GM21619 (cell line): ENCODE results near the gene KNDC1.
"Not testable (repeated sequence)": the region's sequence is repeated elsewhere in the genome, so short reads cannot be mapped to it uniquely, and the experiment has no call there.

Experiments
- ATAC-seq: cut with Tn5 transposase; IDR thresholded peaks from one replicate; pipeline ENCODE4 v1.9.1; 2021; ENCODE audit not compliant: unreplicated experiment

Gene KNDC1

DNA sequence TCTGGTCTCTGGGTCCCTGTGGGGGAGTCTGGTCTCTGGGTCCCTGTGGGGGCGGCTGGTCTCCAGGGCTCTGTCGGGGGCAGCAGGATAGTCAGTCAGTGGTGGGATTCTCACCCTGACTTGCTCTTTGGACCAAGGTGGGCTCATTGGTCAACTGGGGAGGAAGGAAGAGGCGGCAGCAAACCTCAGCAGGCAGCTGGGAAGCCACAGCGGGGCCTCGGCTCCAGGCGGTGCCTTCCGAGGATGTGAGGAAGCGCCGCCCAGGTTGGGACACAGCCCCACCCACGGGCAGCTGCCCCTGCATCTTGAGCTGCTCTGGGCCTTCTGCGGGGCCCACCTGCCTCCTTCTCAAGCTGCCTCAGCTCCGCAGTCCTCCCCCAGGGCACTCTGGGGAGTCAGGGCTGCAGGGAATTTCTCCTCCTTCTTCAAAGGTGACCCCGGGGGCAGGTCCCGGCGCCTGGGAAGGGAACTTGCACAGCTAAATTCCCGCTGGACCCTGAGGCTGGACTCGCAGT, 20.4 kb upstream of the KNDC1 start:
- no peak for ATAC-seq

DNA sequence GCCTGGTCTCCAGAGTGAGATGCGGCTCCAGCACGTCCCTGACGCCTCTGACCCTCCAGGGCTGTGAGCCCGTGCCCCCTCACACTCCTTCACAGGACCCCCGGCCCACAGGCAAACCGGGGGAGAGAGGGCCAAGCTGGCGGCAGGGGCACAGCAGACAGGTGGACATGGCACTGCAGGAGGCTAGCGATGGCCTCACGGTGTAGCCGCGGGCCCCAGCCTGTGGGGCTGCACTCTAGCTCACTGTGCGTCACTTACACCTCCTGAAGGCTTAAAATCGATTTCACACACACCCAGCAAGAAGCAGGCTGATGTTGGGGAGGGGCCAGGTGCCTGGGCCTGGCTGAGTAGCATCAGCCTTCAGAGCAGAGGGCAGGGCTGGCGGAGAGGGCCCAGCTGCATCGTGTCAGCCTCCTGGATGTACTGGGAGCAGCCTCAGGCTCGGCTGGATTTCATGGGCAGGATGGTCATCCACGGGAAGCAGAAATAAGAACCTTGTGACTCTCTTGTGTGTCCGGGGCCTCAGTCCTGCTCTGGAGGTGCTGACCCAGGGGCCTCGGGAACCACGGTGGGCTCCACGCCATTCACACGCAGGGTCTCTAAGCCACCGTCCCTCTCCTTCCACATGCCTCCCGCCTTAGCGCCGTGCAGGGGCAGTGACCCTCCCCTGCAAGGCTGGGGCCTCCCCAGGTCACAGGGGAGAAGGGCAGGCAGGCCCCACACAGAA, 19.4 kb upstream of the KNDC1 start:
- no peak for ATAC-seq

DNA sequence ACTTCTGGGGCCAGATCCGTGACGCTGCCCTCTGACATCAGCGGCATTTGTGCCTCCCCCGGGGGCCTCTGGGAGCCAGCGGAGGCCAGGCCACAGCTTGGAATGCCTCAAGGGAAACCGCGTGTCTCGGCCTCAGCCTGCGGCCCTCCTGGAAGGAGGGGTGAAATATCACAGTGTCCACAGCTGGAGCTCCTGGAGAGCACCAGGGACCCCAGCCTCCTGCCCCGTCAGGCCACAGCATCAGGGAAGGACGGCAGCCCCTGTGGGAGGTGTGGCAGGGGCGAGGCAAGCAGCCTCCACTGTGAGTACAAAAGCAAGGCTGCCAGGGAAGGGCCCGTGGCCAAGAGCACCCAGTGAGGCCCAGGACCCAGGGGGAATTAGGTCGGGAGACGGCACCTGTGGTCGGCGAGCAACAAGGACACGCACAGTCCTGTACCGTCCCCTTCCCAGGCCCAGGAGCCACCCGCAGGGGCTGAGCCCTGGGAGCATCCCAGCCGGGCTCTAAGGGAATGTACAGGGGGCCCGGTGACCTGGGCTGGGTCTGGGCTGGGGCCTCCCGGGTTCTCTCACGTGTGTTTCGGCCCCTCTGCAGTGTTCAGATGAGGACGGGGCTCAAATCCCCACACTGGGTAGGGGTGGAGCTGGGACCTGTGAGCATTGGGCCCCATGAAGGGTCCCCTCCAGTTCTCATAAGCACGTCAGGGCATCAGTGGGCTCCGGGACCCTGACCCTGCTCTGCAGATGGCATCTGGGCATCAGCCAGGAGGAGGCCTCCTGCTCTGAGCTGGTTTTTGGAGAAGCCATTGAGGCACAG, 18.7 kb upstream of the KNDC1 start:
- no peak for ATAC-seq

DNA sequence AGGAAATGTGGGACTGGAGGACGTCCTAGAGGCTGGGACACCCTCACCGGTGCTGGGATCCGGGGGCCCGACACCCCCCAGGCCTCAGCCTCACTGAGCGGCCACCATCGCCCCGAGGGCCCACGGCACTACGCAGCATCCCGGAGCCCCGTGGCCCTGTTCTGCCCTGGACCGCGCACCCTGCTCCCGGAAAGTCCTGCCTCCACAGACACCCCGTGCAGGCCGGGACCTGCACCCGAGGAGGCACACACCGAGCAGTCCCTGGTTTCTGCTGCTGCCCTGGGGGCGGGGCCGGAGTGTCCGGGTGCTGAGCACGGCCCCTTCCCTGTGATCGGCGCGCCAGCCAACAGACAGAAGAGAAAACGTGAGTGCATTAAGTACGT, 18.1 kb upstream of the KNDC1 start:
- ATAC-seq: no peak

DNA sequence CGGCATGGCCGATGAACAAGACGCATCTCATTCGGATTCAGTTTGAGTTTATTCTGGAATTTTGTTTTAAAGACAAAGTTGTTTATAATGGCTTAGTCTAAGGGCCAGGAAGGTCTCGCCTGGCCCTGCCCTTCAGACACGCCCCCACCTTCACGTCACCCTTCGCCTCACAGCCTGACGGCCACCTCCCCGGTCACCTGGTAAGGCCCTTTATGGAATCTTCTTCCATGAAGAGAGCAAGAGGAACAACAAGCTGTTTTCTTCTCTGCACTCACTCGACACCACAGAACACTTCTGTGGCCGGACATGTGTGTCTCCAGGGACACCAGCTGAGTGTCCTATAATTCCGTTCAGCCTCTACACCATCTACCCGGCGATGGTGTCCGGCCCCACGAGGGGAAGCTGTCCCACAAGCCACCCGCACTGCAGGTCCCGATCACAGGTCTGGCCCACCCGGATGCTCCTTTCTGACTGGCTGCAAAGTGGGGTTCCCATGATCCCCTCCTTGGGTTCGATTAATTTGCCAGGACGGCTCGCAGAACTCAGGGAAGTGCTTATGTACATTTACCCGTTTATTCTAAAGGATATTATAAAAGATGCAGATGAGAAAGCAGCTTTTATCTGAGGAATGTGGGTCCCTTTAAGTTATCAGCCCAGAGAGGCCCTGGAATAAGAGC, 17.4 kb upstream of the KNDC1 start:
- ATAC-seq: no peak

DNA sequence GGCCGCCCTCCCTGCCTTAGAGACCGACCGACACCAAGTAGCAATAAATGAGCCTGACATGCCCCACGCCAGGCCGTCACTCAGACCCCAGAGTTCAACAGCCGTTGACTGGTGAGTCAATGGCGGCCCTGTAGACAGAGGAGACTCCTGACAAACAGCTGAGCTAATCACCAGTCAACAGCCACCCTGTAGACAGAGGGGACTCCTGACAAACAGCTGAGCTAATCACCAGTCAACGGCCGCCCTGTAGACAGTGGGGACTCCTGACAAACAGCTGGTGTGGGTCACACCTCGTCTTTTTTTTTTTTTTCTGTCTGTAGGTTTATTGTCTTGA, 16.9 kb upstream of the KNDC1 start:
- ATAC-seq: no peak

DNA sequence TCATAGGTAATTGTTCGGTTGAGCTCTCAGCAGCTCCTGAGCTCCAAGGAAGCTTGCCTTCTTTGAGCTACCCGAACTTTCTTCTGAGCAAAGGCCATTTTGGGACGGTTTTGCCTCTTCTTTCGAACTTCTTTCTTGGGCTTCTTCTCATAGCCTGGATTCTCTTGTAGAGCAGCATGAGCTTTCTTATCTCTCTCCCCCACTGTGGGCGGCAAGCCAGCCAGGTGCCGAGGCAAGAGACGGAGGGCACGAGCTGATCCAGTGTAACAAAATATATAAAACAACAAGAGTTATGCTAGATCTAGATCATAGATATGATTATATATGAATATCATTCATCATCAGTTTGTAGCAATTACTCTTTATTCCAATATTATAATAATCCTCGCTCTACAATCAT, 16.5 kb upstream of the KNDC1 start:
- no peak for ATAC-seq

DNA sequence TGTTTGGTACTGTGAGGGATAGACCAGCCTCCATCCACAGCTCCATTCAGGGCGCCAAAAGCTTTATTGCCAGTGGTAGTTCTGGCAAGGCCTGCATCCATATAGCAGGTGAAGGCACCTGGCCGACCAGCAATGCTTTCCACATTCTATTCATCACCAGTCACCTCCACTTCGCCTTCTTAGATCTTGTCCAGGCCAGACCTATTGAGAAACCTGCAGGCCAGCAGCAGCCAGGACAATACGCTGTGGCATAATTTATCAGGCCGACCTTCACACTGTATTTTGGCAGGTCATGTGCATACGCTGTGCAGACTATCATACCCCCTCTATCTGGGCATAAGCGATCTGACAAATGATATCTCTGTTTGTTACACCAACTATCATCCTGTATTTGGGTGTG, 15.2 kb upstream of the KNDC1 start:
- ATAC-seq: no peak

DNA sequence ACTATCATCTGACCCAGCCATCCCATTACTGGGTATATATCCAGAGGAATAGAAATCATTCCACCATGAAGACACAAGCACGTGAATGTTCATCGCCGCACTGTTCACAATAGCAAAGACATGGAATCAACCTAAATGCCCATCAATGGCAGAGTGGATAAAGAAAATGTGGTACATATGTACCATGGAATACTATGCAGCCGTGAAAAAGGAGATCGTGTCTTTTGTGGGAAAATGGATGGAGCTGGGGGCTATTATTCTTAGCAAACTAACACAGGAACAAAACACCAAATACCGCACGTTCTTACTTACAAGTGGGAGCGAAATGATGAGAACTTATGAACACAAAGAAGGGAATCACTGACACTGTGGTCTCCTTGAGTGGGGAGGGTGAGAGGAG, 9.8 kb upstream of the KNDC1 start:
- no peak for ATAC-seq

DNA sequence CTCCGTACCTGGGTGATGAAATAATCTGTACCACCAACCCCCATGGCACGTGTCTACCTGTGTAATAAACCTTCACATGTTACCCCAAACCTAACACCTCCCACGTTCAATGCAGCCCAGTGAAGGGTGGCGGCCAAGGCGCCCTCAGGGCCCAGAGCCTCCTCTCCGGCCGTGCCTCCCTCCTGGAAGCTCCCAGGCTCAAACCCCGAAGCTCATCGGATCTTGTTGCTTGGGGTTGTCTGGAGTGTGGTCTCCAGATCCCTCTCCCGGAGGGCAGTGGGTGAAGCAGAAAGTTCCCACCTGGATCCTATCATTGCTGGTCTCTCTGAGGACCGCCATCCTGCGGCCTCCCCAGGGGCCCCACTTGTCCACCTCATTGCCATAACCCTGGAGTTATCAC, 9.4 kb upstream of the KNDC1 start:
- no peak for ATAC-seq

DNA sequence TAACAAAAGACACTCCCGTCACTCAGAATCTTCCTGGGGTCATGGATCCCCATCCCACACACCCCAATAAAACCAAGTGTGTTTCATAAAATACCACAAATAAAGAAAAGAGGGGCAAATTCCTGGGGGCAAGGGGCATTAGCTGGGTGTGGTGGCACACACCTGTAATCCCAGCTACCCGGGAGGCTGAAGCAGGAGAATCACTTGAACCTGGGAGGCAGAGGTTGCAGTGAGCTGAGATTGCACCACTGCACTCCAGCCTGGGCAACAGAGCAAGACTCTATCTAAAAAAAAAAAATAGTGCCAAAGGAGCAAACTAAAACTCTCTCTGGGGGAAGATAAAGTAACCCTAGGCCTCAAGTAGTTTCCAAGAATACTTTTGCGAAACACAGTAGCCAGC, 8.9 kb upstream of the KNDC1 start:
- not testable (repeated sequence) for ATAC-seq

DNA sequence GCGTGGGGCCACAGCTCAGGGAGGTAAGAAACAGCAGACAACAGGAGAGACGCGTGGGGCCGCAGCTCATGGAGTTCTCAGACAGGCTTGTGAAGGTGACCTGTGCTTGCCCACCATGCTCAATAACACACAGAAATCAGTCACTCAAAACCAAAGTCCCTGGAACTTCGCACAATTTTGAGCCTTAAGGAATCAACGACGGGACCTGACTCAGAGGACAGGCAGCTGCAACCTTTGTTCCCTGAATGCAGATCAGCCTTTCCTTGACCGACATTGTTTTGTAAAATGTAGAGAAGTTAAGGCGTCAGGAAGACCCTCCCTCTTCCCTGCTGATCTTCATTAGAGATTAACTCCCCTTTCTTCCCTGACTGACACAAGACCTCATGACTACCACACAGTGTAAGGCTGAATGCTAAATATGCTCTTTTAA, 8.5 kb upstream of the KNDC1 start:
- ATAC-seq: no peak

DNA sequence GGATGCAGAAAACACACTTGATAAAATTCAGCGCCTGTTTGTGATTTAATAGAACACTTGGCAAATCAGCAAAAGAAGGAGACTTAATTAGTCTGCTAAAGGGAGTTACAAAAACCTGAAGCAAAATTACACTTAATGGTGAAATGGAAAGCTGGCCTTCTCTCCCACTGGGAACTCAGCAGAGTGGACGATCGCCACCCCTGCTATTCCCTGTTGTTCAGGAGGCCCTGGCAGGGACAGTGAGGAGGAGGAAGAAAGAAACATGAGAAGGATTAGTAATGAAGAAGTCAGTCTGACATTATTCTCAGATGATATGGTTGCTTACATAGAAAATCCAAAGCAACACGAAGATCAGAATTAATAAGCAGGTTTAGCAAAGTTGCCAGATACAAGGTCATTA, 5.6 kb upstream of the KNDC1 start:
- ATAC-seq: no peak

DNA sequence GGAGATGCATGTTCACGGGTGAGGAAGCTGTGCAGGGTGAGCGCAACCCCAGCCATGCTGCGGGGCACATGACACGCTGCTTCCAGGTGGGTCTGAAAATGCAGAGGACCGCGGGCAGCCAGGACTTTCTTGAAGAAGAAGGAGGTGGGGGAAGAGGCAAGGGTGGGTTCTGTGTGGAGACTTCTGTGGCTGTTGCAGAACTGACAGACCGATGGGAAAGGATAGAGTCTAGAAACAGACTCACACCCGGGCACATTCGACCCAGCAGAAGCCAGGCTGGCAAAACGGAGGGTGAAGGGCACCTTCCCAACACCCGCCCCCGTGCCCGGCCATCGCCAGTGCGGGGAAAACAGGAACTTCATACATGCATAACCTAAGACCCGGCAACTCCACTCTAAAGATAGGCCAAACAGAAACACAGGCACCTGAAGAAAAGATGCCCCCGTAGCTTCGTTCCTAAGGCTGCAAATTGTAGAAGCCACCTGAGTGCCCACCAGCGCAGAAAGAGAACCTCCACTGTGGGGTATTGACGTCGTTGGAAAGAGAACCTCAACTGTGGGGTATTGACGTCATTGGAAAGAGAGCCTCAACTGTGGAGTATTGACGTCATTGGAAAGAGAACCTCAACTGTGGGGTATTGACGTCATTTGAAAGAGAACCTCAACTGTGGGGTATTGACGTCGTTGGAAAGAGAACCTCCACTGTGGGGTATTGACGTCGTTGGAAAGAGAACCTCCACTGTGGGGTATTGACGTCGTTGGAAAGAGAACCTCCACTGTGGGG, 4.8 kb upstream of the KNDC1 start:
- no peak for ATAC-seq

DNA sequence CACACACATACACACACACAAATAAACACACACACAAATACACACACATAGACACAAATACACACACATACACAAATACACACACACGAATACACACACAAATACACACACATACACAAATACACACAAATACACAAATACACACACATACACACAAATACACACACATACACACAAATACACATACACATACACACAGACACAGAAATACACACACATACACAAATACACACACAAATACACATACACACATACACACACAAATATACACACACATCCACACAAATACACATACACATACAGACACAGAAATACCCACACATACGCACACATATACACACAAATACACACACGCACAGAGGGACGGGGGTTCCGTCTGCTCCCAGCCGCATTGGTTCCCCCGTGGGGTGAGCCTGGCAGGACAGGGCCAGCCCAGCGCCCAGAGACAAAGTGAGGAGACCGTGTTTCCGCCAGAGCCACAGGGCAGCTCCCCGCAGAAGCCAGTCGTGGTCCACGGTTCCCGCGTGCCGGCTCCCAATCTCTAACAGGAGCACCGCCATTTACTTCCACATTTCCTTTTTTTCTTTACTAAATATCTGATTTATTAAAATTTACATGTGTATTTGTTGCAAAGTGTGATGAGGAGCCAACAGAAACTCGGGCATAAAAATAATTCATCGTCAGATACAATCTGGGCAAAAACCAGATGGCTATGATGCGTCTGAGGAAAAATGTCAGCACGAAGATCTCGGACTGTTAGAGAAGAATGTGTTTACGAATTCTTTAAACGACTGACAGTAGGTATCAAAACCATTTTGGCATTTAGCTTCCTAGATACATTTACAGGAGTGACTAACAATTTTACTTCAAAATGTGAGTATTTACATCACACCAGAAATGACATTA, 3.1 kb upstream of the KNDC1 start:
- no peak for ATAC-seq

DNA sequence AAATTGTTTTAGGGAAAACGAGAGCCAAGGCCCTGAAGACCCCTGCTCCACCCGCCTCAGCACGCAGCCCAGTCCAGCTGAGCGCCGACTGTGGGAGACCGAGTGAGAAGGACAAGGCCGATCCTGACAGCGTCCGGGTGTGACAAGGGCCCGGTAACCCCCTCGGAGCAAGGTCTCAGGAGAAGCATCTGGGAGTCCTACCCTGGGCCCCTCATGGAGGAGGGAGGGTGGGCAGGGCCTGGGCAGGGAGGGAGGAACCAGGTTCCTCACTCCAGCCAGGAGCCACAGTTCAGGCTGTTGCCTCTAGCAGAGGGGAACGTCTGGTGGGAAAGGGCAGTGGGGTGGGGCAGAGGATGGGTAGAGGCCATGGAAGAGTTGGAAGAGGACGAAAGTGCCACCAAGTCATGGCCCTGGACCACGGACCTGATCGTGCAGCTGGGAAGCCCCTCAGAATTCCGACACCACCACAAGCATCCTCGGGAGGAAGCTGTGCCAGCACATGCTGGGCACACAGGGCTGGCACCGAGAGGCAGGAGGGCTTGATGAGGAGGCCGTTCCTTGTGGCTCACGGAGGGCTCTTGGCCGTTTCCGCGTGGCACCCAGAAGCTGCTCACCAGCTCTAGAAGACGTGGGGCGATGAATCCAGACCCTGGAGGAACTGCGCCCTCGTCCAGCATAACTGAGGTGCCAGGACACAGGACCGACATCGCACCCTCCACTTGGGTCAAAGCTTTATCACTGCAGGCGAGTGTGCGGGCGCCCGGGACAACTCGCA, 2.2 kb upstream of the KNDC1 start:
- no peak for ATAC-seq

DNA sequence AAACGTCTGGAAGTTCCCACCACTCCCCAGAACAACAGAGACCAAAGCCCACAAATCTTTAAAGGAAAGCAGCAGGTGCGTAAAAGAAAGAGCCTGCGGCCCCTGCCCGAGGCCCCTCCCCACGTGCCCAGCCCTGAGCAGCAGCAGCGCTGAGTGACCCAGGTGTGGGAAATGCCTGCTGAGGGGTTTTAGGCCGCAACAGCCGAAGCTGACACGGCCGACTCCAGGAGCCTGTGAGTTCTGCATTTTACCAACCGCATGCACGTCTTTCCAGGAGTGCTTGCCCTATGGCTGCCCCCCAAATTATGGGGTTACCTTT, 1.6 kb upstream of the KNDC1 start:
- ATAC-seq: no peak

DNA sequence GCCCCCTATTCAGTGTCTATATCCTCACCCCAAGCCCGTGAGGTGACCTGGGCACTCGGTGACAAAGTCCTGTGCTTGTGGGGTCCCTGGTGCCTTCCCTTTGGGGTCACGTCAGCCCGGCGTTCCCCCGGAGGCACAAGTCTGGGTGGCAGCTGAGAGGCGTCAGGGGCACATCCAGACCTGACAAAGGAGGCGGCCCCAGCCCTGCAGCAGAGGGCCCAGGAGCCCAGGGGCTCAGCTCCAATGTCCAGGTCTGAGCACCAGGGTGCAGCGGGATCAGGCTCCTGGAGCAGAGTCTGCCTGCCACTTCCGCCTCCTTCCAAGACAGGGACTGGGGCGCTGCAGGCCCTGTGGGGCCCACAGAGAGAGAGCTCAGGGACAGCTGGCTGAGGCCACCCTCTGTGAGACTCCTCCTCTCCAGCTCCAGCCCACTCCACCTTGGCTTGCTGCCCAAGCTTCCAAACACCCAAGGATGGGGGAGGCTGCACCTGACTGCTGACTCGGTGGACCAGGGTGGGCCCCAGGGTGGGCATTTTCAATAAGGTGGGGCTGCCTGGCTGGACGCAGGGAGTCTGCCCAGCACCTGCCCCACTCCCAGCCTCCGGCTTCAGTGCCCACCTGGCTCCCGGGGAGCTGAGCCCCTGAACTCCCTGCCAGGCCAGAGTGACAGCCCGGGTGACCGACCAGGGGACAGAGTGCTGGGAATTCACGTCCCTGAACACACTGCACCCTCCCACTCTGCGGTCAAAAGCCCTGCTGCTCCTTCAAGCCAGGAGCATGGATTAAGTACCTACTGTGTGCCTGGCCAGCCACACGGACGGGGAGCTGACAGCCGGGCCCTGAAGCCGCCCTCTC, 1.0 kb upstream of the KNDC1 start:
- ATAC-seq: no peak

DNA sequence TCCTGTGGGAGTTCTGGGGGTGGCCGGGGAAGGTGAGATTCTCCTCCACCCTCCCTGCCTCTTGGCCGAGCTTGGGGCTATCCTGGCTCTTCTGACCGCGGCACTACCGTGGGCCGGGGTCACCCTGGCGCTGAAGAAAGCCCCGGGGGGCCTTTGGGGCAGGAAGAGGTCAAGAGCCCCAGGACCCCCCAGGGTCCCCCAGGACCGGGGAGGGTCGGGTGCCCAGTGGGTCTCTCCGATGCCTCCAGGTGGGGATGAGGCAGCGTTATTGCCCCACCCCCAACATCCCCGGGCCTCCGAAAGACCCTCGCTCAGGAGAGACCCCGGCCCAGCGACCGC, 439 bp upstream of the KNDC1 start:
- ATAC-seq: no peak
